ENCODE data around the gene F3. TPM values are rescaled to one million over a fixed set of nuclear protein-coding genes. Genes with fewer than 3 reads are reported as not detected.

Gene F3
- total RNA-seq, 1 donor = 24.0 TPM

DNA sequence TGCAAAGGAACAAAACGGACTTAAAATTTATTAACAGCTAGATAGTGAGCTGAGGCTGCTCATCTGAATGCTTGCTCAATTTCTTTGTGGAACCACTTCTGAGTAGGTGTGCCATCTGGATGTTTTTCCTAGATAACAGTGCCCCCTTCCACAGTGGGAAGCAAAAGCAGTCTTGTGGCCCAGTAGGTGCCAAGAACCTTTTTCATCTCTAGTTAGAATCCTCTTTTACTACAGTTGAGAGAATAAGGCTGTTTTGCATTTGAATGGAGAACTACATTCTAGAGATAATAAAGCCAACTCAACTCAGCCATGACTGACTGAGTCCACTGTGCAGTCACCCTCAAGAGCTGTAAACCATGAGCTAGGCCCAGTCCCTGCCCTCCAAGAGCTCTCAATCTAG lies 13.3 kb downstream of the F3 start:
- TF ChIP-seq, protein P1, sequence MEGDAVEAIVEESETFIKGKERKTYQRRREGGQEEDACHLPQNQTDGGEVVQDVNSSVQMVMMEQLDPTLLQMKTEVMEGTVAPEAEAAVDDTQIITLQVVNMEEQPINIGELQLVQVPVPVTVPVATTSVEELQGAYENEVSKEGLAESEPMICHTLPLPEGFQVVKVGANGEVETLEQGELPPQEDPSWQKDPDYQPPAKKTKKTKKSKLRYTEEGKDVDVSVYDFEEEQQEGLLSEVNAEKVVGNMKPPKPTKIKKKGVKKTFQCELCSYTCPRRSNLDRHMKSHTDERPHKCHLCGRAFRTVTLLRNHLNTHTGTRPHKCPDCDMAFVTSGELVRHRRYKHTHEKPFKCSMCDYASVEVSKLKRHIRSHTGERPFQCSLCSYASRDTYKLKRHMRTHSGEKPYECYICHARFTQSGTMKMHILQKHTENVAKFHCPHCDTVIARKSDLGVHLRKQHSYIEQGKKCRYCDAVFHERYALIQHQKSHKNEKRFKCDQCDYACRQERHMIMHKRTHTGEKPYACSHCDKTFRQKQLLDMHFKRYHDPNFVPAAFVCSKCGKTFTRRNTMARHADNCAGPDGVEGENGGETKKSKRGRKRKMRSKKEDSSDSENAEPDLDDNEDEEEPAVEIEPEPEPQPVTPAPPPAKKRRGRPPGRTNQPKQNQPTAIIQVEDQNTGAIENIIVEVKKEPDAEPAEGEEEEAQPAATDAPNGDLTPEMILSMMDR (IDR thresholded peaks at IDR 0.05; ENCODE audit: insufficient read depth, low read length) = no peak
- no peak for DNase-seq (ENCODE audit: low read depth)

DNA sequence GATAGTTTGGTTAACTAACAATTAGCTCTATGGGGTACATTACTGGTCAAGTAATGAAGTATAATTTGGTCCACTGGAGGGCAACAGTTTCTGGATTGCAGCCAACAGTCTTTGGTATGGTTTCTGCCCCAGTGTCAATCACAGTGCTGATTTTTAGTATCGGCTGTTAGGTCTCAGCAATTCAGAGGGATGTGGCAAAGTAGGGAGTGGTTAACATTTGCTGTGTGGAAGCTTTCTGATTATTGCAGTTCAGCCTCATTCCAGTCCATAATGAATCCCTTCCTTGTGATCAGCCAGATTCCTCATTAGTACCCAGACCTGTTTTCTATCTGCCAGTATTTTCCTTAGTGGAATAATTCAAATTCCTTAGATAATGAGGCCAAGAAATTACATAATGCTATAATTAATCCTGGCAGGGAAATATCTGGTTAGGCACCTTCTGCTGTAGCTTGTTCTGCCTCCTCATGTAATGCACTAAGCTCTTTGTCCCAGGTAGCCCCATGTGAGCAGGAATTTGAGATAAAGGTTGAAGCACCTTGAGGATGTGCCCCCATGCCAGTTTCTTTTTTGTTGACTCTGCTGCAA lies 14.0 kb downstream of the F3 start:
- TF ChIP-seq, protein P1 (IDR thresholded peaks at IDR 0.05; ENCODE audit: insufficient read depth, low read length) = peak; percentile 2
- H3K4me3 ChIP-seq (ENCODE audit: low read depth, low read length) = no peak overlapping the region
- DNase-seq (ENCODE audit: low read depth) = no peak

More for the DNA sequence above, 13.3 kb downstream of the F3 start:
- H3K4me3 ChIP-seq (ENCODE audit: low read depth, low read length) = no peak overlapping the region

DNA sequence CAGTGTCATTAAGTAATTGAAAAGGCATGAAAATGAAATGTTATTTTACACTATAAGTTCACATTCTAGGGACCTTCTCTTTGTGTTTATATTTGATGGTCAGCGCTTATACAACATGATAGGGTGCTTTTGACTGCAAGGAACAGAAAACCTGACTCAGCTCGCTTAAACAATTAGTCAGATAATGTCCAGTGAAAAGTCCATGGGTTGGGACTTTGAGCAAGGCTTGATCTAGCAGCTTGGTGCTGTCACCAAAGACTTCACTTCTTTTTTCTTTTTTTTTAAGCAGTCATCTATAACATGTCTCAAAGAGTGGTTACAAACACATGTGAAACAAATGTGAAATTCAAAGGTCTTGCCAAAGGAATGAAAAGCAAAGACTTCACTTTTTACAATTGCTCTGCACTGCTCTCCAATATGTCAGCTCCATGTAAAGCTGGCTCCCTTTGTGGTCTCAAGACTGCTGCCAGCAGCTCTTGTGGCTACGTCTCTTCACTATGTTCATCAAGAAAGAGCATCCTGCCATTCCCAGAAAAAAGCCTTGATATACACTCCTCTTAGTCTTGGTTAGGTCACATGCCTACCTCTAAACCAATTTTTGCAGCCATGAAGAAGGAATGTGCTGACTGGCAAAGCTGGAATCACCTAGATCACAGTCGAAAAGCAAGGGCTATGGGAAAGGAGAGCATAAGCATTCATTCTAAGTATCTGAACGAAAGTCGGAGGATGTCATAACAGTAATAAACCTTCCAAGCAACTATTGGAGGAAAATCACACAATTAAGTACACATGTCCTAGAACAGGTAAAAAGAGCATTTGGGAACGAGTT lies 15.2 kb downstream of the F3 start:
- TF ChIP-seq, protein P1 (IDR thresholded peaks at IDR 0.05; ENCODE audit: insufficient read depth, low read length) = no peak
- no peak overlapping the region for H3K4me3 ChIP-seq (ENCODE audit: low read depth, low read length)
- DNase-seq (ENCODE audit: low read depth) = no peak

DNA sequence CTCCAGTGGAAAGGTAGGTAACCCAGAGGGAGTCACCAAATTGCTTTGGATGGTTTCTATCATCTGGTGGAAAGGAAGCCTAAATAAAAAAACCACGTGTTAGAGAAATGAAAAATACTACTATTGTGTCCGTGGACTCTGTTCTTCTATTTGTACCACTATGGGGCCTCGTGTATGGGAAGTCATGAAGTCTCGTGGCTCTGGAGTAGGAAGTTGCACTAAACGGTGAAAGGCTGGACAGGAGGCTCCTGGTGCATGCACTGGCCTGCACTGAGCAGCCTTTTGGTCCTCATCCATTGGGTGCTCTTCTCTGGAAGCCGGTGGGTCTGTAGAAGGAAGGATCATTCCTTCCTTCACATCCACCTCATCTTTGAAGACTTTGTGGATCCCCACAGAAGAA lies 17.0 kb downstream of the F3 start:
- TF ChIP-seq, protein P1 (IDR thresholded peaks at IDR 0.05; ENCODE audit: insufficient read depth, low read length) = no peak
- DNase-seq (ENCODE audit: low read depth) = no peak

DNA sequence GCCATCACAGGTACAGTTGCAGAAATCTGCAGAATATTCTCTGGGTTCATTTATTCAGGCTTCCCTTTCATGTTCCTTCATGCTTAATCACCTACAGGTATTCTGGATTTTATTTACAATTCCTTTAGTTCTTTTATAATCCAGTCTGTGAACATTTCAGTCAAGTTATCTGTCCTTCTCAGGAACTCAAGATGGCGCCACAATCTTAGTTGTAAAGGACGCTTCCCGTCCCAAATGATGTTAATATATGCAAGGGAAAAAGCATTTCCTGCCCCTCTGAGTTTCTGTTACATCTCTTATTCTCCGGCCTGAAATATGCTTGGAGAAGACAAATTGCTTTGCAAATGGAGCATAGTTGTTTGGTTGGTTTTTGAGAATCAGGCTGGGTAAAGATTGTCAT lies 19.3 kb downstream of the F3 start:
- DNase-seq (ENCODE audit: low read depth) = peak; percentile 82
- H3K4me3 ChIP-seq (ENCODE audit: low read depth, low read length) = no peak overlapping the region
- TF ChIP-seq, protein P1 (IDR thresholded peaks at IDR 0.05; ENCODE audit: insufficient read depth, low read length) = peak; percentile 59

More for the DNA sequence above, 17.0 kb downstream of the F3 start:
- no peak overlapping the region for H3K4me3 ChIP-seq (ENCODE audit: low read depth, low read length)

DNA sequence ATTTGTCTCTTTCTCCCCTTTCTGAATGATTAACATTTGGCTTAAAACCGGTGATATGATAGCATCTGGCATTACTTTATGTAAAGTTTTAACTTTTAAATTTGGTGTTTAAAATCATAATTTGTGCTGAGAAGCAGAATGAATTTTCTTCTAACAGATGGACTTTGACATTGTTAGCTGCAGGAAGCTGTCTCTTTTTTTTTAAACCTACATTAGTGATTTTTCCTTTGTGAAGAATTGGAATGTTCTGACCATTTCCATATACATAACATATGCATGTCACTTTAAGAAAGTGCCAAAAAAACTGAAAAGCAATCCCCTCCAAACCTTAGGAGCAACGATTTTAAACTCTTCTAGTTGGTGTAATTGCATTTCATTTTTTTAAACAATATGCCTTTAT lies 22.2 kb downstream of the F3 start:
- DNase-seq (ENCODE audit: low read depth) = no peak
- TF ChIP-seq, protein P1 (IDR thresholded peaks at IDR 0.05; ENCODE audit: insufficient read depth, low read length) = no peak
- H3K4me3 ChIP-seq (ENCODE audit: low read depth, low read length) = no peak overlapping the region

Data from fibroblast of the aortic adventitia (primary cell).